Endothelial cell of umbilical vein (primary cell): ENCODE data around the gene POLN. TPM values are rescaled to one million over a fixed set of nuclear protein-coding genes. Genes with fewer than 3 reads are reported as not detected.
A peak's percentile ranks its signal among the peaks of the same experiment; 100 is the strongest.

Source experiments
- BruUV-seq: library from RNA; stranded (reverse); fragments of 400-500 nt; replicated peaks from 2 replicates; lab custom pipeline; 2021; lab: Mats Ljungman, UMichigan
- CTCF ChIA-PET: fragments of 300-600, 350-600 bp; sonication (Branson Sonifier 250); formaldehyde crosslinking; loops from one replicate; lab custom pipeline; 2021; ENCODE audit warnings: antibody characterized with exemption, inconsistent platforms; lab: Charles Lee
- POLR2A ChIA-PET: fragments of 300-600, 350-600 bp; sonication (Branson Sonifier 250); formaldehyde crosslinking; loops from one replicate; lab custom pipeline; 2021; ENCODE audit warnings: antibody characterized with exemption, inconsistent platforms; lab: Charles Lee
- DNase-seq: peaks from one replicate; pipeline ENCODE4 v3.0.0-alpha.2; 2011; ENCODE audit warnings: low read depth, low spot score
- FAIRE-seq: peaks from 2 replicates; lab custom pipeline; 2011; peaks lifted over from hg19 to GRCh38; lab: Jason Lieb, UNC
- H2AFZ ChIP-seq: 2 replicates; pipeline ENCODE4 v1.6.0; 2012; ENCODE audit warnings: low read depth, low read length, control low read depth, inconsistent platforms
- H3K27ac ChIP-seq: 2 replicates; pipeline ENCODE4 v1.5.1; 2011; ENCODE audit warnings: low read depth, mild to moderate bottlenecking, control low read depth, low read length, moderate library complexity; ENCODE audit not compliant: insufficient read depth
- H3K27me3 ChIP-seq, 2 experiments: 2 replicates each; pipeline versions ENCODE4 v1.6.0 to v1.6.1; 2011; ENCODE audit warnings: low read length in 2 of 2, mixed read lengths in 1 of 2; ENCODE audit not compliant: control insufficient read depth in 2 of 2, insufficient read depth in 2 of 2
- H3K36me3 ChIP-seq, 2 experiments: 2 replicates in 1 of 2; 3 replicates in 1 of 2; pipeline ENCODE4 v1.5.1; 2011; ENCODE audit warnings: low read length in 2 of 2, mild to moderate bottlenecking in 1 of 2, moderate library complexity in 1 of 2; ENCODE audit not compliant: control insufficient read depth in 2 of 2, insufficient read depth in 2 of 2; ENCODE audit errors: extremely low read depth in 1 of 2
- H3K4me1 ChIP-seq: 3 replicates; pipeline ENCODE4 v1.5.1; 2011; ENCODE audit warnings: mild to moderate bottlenecking, low read length; ENCODE audit not compliant: control insufficient read depth, insufficient read depth; ENCODE audit errors: extremely low read depth
- H3K4me2 ChIP-seq: 2 replicates; pipeline ENCODE4 v1.6.1; 2011; ENCODE audit warnings: low read length, control low read depth, mixed read lengths; ENCODE audit not compliant: insufficient read depth
- H3K4me3 ChIP-seq, 3 experiments: fragments of 200-600 bp in 1 of 3; sonication (generic), shearing (Covaris generic) in 1 of 3; replicated peaks in 1 of 3; 2 replicates each; pipeline ENCODE4 v1.5.1; 2011 to 2016; ENCODE audit warnings: control low read depth in 3 of 3, low read length in 3 of 3, mild to moderate bottlenecking in 2 of 3, inconsistent platforms in 1 of 3, low read depth in 1 of 3, moderate library complexity in 1 of 3; ENCODE audit not compliant: insufficient read depth in 1 of 3
- H3K79me2 ChIP-seq: 2 replicates; pipeline ENCODE4 v1.6.0; 2012; ENCODE audit warnings: low read length, inconsistent platforms; ENCODE audit not compliant: control insufficient read depth, insufficient read depth
- H3K9ac ChIP-seq: replicated peaks from 2 replicates; pipeline ENCODE3; 2011; ENCODE audit warnings: low read length, control low read depth; ENCODE audit not compliant: insufficient read depth; ENCODE audit errors: extremely low read depth
- H3K9me1 ChIP-seq: replicated peaks from 3 replicates; pipeline ENCODE4 v1.6.0; 2011; ENCODE audit warnings: mild to moderate bottlenecking, low read length; ENCODE audit not compliant: control insufficient read depth, insufficient read depth; ENCODE audit errors: extremely low read depth
- H3K9me3 ChIP-seq: replicated peaks from 2 replicates; pipeline ENCODE4 v1.5.1; 2012; ENCODE audit warnings: low read length, inconsistent platforms; ENCODE audit not compliant: control insufficient read depth, insufficient read depth
- H4K20me1 ChIP-seq: replicated peaks from 2 replicates; pipeline ENCODE3; 2011; ENCODE audit warnings: mild to moderate bottlenecking, low read length; ENCODE audit not compliant: control insufficient read depth, insufficient read depth; ENCODE audit errors: extremely low read depth
- EZH2 ChIP-seq: IDR thresholded peaks from 2 replicates; pipeline ENCODE4 v1.6.1; 2012; ENCODE audit warnings: borderline replicate concordance, low read depth, mild to moderate bottlenecking, moderate library complexity, low read length, inconsistent platforms; ENCODE audit not compliant: severe bottlenecking
- FOS ChIP-seq: IDR thresholded peaks from 2 replicates; pipeline ENCODE4 v1.6.1; 2011; ENCODE audit warnings: mild to moderate bottlenecking, low read length, moderate library complexity, borderline replicate concordance; ENCODE audit not compliant: insufficient read depth
- GATA2 ChIP-seq: IDR thresholded peaks from 2 replicates; pipeline ENCODE4 v1.7.0; 2011; ENCODE audit warnings: low read depth, mild to moderate bottlenecking, moderate library complexity, mixed read lengths, low read length; ENCODE audit not compliant: insufficient read length, insufficient read depth
- JUN ChIP-seq: IDR thresholded peaks from 2 replicates; pipeline ENCODE4 v1.6.1; 2011; ENCODE audit warnings: borderline replicate concordance, low read depth; ENCODE audit not compliant: insufficient read length, insufficient read depth
- MYC ChIP-seq: IDR thresholded peaks from one replicate; pipeline ENCODE4 v1.6.1; 2011; ENCODE audit warnings: mild to moderate bottlenecking, low read depth, low read length
- POLR2A ChIP-seq: IDR thresholded peaks from 2 replicates; pipeline ENCODE4 v1.6.1; 2012; ENCODE audit warnings: low read depth, mild to moderate bottlenecking, control low read depth, low read length
- POLR2AphosphoS5 ChIP-seq: IDR thresholded peaks from 2 replicates; pipeline ENCODE4 v1.6.1; 2012; ENCODE audit warnings: low read depth, mild to moderate bottlenecking, control low read depth, low read length, moderate library complexity; ENCODE audit not compliant: insufficient read depth
- dilution Hi-C: fragments of 300-500 bp; cut with MboI; formaldehyde crosslinking; loops from one replicate; pipeline ENCODE4 v1.15.0; 2019; ENCODE audit warnings: low sequenced_read_pairs; ENCODE audit not compliant: extremely low pct_ligation_motif_present
- intact Hi-C: fragments of 100-400 bp; cut with micrococcal nuclease; formaldehyde crosslinking; loops from one replicate; pipeline ENCODE4 v1.10.0; 2022
- polyA plus RNA-seq, 4 experiments: library from polyadenylated mRNA; depleted of rRNA in 3 of 4; stranded (reverse) in 3 of 4; unstranded in 1 of 4; fragments of >200 nt; gene quantifications; 2 replicates each; pipeline versions ENCODE4 v1.2.1 to v1.2.3, GENCODE V29; 2011 to 2012; ENCODE audit warnings: missing spikeins in 1 of 4
- total RNA-seq: library from RNA; stranded (reverse); gene quantifications from 2 replicates; pipeline ENCODE4 v1.2.3, GENCODE V29; 2021
- TF ChIP-seq, protein P1 (sequence below): IDR thresholded peaks from 2 replicates; pipeline ENCODE4 v1.6.1; 2011; ENCODE audit not compliant: insufficient read depth, insufficient read length
- TF ChIP-seq, protein P2 (sequence below), 2 donors: IDR thresholded peaks; 1 replicate in 1 of 2; 2 replicates in 1 of 2; pipeline ENCODE4 v1.5.1; 2011; ENCODE audit warnings: low read length in 2 of 2, mild to moderate bottlenecking in 2 of 2, moderate library complexity in 2 of 2, control low read depth in 1 of 2, inconsistent platforms in 1 of 2, low read depth in 1 of 2; ENCODE audit not compliant: insufficient read depth in 1 of 2; ENCODE audit errors: extremely low read depth in 1 of 2

Gene POLN
- total and polyA plus RNA-seq, 2 donors (not counting 3 experiments of a cell fraction or from before 2014, with no cell fraction given), result 1.3 to 4.2 TPM

DNA sequence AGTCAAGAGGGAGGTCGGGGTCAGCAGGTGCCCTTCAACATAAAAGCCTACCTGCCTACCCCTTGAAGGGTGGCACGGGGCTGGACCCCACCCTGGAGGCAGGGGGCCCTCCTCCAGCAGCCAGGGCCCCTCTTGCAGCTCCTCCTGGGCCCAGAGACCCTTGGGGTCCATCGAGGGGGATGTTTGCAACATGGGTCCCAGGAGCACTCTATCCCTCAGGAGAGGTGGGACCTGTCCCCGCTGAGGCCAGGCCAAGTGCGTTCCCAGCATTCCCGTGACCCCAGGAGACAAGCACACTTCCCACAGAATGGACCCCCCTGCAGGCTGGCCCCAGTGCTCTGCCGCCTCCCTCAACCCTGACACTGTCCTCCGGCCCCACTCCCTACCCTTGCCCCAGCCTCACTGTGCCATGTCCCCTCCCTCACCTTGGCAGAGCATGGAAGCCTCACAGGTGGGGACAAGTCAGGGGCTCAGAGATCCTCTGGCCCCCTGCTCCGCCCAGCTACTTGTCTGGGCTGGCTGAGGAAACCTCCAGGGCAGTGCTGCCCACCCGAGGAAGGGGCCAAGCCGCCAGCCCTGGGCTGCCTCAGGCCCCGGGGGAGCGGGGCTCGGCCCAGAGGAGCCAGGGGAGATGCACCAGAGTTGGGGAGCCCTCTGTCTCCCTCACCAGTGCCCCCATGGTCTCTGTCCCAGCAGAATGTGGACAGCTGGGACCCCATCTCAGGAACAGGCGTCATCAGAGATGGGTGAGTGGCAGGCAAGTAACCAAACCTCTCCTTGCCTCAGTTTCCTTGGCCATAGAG, 17.8 kb upstream of the POLN start:
- DNase-seq (no peak), FAIRE-seq (no peak)
- no peak for TF ChIP-seq EZH2
- TF ChIP-seq POLR2A, result no peak
- no peak for TF ChIP-seq MYC
- TF ChIP-seq POLR2AphosphoS5, result no peak
- TF ChIP-seq, protein P1, sequence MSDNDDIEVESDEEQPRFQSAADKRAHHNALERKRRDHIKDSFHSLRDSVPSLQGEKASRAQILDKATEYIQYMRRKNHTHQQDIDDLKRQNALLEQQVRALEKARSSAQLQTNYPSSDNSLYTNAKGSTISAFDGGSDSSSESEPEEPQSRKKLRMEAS, result no peak
- TF ChIP-seq JUN, result no peak
- no peak for TF ChIP-seq GATA2
- TF ChIP-seq FOS, result no peak
- TF ChIP-seq, protein P2, sequence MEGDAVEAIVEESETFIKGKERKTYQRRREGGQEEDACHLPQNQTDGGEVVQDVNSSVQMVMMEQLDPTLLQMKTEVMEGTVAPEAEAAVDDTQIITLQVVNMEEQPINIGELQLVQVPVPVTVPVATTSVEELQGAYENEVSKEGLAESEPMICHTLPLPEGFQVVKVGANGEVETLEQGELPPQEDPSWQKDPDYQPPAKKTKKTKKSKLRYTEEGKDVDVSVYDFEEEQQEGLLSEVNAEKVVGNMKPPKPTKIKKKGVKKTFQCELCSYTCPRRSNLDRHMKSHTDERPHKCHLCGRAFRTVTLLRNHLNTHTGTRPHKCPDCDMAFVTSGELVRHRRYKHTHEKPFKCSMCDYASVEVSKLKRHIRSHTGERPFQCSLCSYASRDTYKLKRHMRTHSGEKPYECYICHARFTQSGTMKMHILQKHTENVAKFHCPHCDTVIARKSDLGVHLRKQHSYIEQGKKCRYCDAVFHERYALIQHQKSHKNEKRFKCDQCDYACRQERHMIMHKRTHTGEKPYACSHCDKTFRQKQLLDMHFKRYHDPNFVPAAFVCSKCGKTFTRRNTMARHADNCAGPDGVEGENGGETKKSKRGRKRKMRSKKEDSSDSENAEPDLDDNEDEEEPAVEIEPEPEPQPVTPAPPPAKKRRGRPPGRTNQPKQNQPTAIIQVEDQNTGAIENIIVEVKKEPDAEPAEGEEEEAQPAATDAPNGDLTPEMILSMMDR (IDR thresholded peaks at IDR 0.05; ENCODE audit: extremely low read depth in 1 of 2, insufficient read depth in 1 of 2, low read depth in 1 of 2, low read length in 2 of 2), result no peak
- H3K4me2 ChIP-seq, result peak overlapping the region; percentile 75
- H3K27me3 ChIP-seq, result no peaks in the 10 kb centered on the region
- intact Hi-C loops, result no loop called here
- BruUV-seq, result no TSS peak
- no peaks in the 10 kb centered on the region for H4K20me1 ChIP-seq
- no peak overlapping the region for H3K9ac ChIP-seq
- ChIA-PET POLR2A (no interaction called here), CTCF (interaction anchor here (1.3 kb wide), 1 partner anchor 40 kb away, joined by 3 read pairs; no protein-coding TSS in a partner anchor)
- no peaks in the 10 kb centered on the region for H3K9me3 ChIP-seq
- H3K79me2 ChIP-seq, result peaks cover 15% of the 10 kb centered on the region
- H3K27ac ChIP-seq, result no peak overlapping the region
- H3K36me3 ChIP-seq, result peaks cover 0 to 22% of the 10 kb centered on the region in 2 experiments
- no peaks in the 10 kb centered on the region for H3K9me1 ChIP-seq
- peaks cover 26% of the 10 kb centered on the region for H3K4me1 ChIP-seq
- dilution Hi-C loops, result no loop called here
- H2AFZ ChIP-seq, result no peak overlapping the region
- H3K4me3 ChIP-seq, result no peak overlapping the region
